ENCODE results near the gene CASD1.

DNA sequence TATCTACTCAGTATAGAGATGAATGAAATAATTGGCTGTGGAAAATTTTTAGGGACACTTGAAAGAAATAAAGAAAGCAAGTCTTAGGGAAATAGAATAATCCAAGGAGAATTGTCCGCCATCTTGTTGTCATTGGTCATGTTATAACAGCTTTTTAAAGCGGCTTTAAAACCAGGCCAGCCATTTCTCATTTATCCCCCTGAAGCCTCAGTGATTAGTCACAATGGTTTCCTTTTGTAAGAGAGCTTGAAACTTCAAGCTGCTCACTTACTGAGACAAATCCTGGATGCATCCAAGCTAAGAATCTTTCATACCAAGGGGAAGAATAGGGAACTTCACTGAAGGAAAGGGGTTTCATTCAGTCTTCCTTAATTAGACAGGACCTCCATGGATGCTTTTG lies 78.5 kb downstream of the CASD1 start:
- TF ChIP-seq POLR2AphosphoS5 (IDR thresholded peaks at IDR 0.05) = no peak
- TF ChIP-seq EZH2 (IDR thresholded peaks at IDR 0.05; ENCODE audit: borderline replicate concordance, insufficient read depth, low read length, poor library complexity, severe bottlenecking) = no peak
- no peak for TF ChIP-seq EP300 (conservative IDR thresholded peaks at IDR 0.05; ENCODE audit: poor library complexity, severe bottlenecking)
- TF ChIP-seq, protein P1, sequence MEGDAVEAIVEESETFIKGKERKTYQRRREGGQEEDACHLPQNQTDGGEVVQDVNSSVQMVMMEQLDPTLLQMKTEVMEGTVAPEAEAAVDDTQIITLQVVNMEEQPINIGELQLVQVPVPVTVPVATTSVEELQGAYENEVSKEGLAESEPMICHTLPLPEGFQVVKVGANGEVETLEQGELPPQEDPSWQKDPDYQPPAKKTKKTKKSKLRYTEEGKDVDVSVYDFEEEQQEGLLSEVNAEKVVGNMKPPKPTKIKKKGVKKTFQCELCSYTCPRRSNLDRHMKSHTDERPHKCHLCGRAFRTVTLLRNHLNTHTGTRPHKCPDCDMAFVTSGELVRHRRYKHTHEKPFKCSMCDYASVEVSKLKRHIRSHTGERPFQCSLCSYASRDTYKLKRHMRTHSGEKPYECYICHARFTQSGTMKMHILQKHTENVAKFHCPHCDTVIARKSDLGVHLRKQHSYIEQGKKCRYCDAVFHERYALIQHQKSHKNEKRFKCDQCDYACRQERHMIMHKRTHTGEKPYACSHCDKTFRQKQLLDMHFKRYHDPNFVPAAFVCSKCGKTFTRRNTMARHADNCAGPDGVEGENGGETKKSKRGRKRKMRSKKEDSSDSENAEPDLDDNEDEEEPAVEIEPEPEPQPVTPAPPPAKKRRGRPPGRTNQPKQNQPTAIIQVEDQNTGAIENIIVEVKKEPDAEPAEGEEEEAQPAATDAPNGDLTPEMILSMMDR (IDR thresholded peaks at IDR 0.05; ENCODE audit: poor library complexity, severe bottlenecking) = no peak
- TF ChIP-seq RAD21 (conservative IDR thresholded peaks at IDR 0.05) = no peak
- no peak for TF ChIP-seq TAF1 (IDR thresholded peaks at IDR 0.05; ENCODE audit: low read depth)
- TF ChIP-seq, protein P2, sequence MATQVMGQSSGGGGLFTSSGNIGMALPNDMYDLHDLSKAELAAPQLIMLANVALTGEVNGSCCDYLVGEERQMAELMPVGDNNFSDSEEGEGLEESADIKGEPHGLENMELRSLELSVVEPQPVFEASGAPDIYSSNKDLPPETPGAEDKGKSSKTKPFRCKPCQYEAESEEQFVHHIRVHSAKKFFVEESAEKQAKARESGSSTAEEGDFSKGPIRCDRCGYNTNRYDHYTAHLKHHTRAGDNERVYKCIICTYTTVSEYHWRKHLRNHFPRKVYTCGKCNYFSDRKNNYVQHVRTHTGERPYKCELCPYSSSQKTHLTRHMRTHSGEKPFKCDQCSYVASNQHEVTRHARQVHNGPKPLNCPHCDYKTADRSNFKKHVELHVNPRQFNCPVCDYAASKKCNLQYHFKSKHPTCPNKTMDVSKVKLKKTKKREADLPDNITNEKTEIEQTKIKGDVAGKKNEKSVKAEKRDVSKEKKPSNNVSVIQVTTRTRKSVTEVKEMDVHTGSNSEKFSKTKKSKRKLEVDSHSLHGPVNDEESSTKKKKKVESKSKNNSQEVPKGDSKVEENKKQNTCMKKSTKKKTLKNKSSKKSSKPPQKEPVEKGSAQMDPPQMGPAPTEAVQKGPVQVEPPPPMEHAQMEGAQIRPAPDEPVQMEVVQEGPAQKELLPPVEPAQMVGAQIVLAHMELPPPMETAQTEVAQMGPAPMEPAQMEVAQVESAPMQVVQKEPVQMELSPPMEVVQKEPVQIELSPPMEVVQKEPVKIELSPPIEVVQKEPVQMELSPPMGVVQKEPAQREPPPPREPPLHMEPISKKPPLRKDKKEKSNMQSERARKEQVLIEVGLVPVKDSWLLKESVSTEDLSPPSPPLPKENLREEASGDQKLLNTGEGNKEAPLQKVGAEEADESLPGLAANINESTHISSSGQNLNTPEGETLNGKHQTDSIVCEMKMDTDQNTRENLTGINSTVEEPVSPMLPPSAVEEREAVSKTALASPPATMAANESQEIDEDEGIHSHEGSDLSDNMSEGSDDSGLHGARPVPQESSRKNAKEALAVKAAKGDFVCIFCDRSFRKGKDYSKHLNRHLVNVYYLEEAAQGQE (IDR thresholded peaks at IDR 0.05; ENCODE audit: borderline replicate concordance) = no peak
- TF ChIP-seq SMC3 (conservative IDR thresholded peaks at IDR 0.05; ENCODE audit: poor library complexity) = no peak
- no peak for TF ChIP-seq MXI1 (conservative IDR thresholded peaks at IDR 0.05; ENCODE audit: poor library complexity, severe bottlenecking)

Measured in neural cell (in vitro differentiated cells).